HG02852 (cell line): Measurements from ENCODE around the gene GHR.

ENCODE experiments used
- ATAC-seq: cut with Tn5 transposase; IDR thresholded peaks from one replicate; pipeline ENCODE4 v1.9.1; 2021; ENCODE audit warnings: mild to moderate bottlenecking, moderate library complexity; ENCODE audit not compliant: unreplicated experiment

GHR gene

GRCh38 chr5:42515504-42515903 lies 92.3 kb downstream of the GHR start:
- no peak for ATAC-seq

DNA sequence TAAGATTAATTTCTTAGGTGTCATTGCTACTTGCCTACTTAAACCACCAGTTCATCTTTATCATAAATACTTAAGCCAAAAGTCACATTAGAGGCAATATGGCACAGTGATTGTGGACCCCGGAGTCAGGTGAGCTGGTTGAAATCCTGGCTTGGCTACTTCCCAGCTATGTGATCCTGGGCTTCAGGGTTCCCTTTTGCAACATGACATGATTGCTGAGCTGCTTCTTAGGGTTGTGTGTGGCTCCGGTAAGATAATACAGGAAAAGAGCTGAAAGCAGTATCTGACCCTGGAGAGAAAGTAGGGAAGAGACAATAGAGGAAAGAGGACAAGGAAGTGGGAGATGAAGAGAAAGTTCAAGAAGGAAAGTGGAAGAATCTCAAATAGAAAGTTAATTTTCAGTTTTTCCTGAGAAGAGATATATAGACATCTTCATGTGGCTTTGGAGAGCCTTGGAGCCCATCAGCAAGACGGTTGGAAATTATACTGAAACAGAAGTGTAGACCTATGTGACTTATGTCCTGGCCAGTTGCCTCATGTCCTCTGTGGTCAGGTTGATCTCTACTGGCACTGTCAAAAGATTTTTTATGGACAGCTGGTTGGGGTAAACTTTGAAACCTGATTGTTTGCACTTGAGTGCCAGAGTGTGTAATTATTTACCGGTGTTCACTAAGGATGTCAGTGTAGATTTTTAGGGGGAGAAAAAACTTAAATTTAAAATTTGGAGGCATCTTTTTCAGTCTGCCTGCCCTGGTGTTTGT lies 93.2 kb downstream of the GHR start:
- ATAC-seq: no peak

DNA sequence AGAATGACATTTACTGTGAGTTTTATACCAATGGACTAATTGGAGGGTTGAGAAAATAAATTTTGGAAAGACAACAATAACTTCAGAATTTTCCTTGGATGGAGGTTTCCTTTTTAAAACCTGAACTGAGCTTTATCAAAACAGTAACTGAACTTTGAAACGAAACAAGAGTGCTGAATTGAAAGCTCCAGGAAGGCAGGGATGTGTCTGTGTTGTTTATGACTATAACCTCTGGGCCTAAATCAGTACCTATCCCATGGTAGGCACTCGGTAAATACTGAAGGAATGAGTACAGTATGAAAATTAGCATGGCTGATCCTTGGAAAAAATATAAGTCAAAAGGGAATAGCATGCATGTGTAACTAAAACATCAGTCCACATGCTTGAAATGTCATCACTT lies 93.9 kb downstream of the GHR start:
- no peak for ATAC-seq

GRCh38 chr5:42518595-42519221 lies 95.5 kb downstream of the GHR start:
- no peak for ATAC-seq

DNA sequence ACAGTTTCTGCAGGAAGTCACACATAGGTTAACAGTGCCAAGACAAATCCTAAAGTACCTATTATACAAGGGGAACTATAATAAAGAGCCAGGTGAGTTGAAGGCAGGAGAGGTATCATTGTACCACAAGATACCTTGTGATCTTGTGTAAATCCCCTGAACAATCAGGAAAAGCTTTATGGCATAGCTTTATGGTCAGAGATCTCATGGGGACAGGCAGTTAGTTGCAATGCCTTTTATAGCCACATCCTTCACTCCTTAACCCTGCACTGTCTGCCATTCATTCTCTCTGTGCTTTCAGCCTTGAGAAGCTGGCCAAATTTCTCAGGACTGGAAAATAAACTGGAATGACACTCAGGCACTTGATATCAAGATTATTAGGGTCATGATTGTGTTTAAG lies 97.0 kb downstream of the GHR start:
- ATAC-seq: no peak

DNA sequence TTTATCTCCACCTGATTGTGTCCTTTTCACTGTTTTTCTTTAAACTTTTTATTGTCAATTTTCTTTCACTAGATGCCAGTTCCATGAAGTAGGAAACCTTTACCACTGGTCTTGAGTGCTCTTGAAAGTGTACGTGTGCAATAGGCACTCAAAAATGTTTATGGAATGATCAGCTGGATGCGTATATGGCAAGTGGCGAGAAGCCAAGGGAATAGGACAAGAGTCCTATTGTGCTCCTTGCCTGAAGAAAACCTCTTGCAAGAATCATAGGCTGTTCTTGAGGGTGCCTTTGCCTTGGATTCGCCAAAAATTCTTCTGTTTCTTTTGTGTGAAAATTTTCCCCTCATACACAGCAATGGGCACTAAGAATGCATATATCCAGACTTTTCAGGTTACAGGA lies 97.7 kb downstream of the GHR start:
- ATAC-seq: no peak

DNA sequence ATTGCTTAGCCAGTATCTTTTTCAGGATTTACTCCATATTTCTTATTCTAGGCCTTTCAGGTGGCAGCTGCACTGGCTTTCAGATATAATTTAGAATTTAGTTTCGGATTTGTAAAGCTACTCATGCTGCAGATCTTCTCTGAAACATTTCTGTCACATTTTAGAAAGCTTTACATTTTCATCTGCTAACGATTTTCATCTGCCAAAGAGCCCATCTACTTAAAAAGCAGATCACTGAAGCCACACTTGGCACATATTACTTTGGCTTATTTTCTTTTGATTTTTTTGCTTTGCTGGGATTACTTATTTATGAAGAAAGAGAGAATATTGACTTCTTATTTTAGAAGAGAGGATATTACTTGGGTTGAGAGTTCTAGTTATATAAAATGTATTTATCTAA lies 98.2 kb downstream of the GHR start:
- ATAC-seq: no peak

- ATAC-seq: no peak
Observed at GRCh38 chr5:42522783-42523182, 99.5 kb downstream of the GHR start.

- no peak for ATAC-seq
Observed at GRCh38 chr5:42526179-42526578, 102.9 kb downstream of the GHR start.

- ATAC-seq: no peak
Observed at GRCh38 chr5:42531611-42532010, 108.4 kb downstream of the GHR start.

GRCh38 chr5:42542106-42542505 lies 118.9 kb downstream of the GHR start:
- no peak for ATAC-seq

- ATAC-seq: no peak
Observed at GRCh38 chr5:42543774-42544173, 120.5 kb downstream of the GHR start.

GRCh38 chr5:42545038-42545437 lies 121.8 kb downstream of the GHR start:
- no peak for ATAC-seq

GRCh38 chr5:42547141-42547540 lies 123.9 kb downstream of the GHR start:
- no peak for ATAC-seq

DNA sequence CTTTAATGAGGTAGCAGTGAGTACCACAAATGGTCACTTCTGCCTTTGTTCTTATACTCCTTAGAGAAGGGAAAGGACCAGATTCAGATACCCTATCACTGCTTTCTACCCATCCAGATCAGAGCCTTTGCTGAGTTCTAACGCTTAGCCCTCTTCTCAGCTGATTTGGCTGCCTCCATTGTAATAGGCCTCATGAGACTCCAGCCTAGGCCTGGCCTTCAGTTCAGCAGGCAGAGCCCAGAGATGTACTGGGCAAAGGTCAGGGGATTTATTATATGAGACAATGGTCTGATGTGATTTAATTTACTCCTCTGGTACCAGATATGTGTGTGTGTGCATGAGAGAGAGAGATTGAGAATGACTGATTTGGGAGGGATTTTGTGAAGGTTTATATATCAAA lies 124.7 kb downstream of the GHR start:
- no peak for ATAC-seq

DNA sequence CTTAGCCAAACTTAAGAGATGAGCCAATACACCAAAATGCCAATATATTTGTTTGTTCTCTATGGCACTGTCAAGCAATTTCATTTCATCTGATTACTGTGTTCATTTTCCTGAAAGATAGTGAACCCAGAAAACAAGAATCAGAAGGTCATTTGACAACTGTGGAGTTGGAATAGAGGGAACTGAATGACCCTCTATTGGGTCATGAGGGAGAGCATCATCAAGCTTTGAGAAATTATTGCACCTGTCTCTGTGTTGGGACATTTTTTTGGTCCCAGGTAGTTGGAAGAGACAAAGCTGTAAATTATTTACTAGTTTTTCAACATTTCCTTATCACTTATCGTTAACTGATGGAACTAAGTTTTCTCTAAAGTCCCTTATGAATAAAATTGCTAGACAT lies 129.4 kb downstream of the GHR start:
- no peak for ATAC-seq

- ATAC-seq: no peak
Observed at GRCh38 chr5:42553461-42553860, 130.2 kb downstream of the GHR start.

DNA sequence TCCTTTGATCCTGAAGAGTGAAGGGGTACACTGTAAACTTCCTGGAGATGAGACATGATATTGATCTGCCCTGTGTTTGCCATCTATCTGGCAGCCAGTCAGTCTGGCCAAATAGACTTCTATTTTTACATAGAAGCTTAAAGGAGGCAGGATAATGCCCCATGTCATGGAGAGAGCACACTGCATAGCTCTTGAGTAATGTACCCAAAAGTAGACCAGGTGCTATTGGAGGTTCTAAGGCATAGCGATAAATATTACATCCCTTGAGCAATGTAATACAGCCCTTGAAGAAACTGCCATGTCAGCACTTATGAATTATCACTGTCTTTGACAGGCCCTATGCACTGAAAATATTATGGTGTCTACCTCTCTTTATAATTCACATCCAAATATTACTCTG lies 131.8 kb downstream of the GHR start:
- ATAC-seq: no peak

DNA sequence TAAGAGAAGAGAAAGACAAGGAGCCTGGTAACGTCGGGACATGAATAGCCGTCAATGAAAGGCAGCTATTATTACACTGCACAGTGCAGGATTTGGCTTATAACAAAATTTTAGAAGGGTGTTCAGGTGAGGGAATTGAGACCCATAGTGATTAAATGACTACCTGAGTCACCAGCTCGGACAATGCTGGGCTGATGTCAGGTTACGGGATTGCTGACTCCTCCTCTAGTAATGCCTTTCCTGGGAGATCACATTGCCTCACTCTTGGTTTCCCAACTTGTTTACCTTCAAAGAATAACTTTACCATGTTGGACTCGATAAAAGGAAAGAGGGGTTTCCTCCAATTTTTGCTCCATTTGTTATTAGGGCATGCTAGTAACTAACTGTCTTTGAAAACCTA lies 132.6 kb downstream of the GHR start:
- ATAC-seq: no peak

- ATAC-seq: no peak
Observed at GRCh38 chr5:42557689-42558088, 134.4 kb downstream of the GHR start.

DNA sequence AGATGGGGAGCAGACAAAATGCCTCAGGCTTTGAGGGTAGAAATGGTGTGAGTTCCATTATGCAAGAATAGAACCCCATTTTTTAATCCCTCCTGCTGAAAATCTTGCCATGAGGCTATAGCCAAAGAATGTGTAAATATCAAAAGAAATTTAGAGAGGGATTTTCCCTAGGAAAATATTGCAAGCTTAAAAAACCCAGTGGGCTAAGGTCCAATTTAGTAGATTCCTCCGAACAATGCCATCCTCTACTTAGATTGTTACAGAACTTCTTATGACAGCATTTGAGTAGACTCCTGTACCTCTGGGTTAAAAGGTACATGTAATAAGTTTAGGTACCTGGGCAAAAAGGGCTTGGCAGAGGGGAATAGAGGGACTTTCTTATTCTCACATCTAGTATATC lies 138.4 kb downstream of the GHR start:
- no peak for ATAC-seq

DNA sequence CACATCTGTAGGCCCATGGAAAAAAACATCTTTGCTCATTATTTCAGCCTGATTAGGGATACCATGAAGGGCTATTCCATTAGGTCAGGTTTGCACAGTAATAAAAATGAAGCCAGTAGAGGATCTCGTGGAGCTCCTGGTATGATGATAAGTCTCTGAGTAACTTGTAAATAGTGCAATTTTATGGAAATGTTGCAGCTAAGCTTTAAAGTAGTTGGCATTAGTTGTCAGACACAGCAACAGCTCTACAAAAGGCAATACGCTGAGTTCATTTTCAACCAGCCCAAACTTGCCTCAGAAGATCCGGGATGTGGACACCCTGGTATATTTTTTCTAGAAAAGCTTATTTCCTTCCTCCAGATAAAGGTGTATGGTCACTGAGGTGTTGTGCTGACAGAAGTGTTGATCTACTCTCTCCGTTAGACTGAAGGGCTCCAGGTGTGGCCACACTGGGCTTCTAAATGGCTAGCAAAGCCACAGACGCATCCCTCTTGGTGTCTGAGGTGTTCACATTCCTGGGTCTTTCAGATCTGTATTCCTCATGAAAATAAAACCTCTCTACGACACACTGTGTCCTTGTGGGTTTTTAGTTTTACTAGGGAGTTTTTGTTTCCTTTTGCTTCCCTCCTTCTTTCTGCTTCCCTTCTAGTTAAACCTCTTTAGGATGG lies 141.6 kb downstream of the GHR start:
- ATAC-seq: no peak
